Measurements from ENCODE around the gene UPK3A.
"Not testable (repeated sequence)": the region's sequence is repeated elsewhere in the genome, so short reads cannot be mapped to it uniquely, and the experiment has no call there.

UPK3A gene

DNA sequence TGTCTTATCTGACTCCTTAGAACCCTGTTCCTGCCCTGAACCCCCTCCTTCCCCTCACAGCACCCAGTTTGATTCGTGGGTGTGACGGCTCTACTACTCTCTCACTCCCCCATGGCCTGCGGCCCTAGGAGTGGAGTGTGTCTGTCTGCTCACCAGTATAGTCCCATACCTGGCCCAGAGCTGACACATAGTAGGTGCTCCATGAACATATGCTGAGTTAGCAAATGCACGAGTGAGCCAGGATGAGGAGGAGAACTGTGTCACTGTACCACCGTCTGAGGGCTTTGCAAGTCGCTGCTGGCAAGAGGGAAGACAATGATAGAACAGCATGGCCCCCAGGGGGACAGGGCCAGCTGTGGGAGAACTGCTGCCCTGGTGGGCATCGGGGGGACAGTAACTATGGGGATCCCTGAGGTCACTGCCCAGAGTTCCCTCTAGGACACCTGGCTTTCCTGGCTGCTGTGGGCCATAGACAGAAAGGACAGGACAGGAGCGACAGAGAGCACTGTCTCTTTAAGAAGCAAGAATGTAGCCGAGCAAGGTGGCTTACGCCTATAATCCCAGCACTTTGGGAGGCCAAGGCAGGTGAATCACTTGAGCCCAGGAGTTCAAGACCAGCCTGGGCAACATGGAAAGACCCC lies 24.9 kb upstream of the UPK3A start:
- no peak for DNase-seq

DNA sequence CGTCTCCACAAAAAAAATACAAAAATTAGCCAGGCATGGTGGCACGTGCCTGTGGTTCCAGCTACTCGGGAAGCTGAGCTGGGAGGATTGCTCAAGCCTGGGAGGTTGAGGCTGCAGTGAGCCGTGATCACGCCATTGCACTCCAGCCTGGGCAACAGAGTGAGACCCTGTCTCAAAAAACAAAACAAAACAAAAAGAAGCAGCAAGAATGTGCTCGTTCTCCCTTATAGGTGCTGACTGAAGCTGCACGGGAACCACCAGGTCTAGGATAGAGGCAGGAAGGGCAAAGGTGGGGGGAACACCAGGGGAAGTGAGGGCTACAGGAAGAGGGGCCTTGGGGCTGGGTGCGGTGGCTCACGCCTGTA lies 24.4 kb upstream of the UPK3A start:
- DNase-seq: not testable (repeated sequence)

DNA sequence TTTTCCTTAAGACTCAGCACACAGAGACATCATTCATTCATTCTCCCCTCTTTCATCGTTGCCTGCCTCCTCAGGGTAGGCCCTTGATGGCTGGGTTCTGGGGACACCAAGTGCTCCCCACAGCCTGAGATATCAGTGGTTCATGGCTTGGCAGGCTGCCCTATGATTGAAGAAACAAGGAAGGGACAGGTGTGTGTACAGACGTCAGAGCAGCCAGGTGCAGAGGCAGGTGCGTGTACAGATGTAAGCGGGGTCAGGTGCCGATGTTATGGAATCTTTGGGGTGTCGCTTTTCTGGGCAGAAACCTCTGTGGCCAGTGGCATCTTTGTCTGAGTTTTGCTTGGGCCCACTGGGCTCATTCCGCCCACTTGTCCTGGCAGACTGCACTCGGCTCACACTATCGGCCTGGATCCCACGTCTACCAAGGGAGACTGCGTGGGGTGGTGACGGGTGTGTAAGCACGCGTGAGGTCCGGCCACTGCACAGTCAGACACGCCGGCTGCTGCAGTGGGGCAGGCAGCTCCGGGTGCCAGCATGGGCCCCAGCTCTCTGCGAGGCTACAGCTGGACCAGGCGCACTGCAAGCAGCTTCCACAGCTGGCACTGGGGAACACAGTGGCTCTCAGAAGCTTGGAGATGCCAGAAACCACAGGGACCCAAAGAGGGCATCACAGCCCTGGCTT lies 23.2 kb upstream of the UPK3A start:
- no peak for DNase-seq

DNA sequence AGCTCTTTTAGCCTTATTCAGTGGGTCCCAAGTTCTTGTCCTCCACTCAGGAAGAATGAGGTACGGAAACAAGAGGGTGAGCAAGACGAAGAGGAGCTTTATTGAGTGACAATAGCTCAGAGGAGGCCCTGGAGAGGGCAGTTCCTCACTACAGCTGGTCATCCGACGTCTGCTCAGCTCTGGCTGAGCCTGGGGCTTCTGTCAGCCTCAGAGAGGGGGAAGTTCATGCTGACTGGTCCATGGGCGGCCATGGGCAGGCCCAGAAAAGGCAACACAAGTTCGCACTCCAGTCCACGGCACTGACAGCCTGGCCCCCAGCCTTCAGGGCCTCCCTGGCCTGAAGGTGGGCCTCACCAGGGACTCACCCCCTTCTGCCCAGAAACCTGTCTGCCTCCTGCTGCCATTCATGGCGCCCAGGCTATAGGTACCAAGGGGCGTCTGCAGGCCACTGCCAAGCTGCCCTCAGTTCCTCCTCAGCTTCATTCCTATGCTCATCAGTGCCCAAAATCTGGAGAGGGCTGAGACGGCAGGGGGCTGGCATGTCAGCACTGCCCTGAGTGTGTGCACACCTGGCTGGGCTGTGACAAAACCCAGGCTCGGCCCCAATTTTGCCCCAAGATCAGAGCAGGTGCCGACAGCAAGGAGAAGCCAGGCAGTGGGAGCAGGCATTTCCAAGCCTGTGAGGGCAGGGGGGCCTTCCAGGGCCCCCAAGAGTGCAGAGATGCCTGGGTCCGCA lies 22.4 kb upstream of the UPK3A start:
- DNase-seq: no peak

DNA sequence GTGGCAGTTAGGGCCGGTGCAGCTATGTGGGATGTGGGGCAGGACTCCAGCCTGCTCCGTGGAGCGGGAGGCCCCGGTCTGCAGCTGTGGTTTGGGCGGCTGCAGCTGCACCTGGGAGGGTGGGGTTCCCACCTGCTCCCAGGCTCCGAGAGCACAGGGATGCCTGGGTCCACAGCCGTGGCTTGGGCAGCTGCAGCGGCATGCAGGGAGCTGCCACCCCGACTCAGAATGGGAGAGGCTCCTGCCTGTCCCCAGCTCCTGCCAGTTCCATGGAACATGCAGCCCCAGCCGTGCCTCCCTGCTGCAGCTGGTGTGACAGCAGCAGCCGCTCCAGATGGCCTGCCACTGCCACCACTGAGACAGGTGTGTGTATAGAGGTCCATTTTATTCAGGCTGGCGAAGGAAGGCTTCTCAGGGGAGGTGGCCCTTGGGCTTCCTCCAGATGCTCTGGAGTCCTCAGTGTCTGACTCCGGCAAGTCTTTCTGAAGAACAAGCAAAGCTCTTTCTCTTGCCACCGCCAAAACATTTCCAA lies 21.8 kb upstream of the UPK3A start:
- no peak for DNase-seq

DNA sequence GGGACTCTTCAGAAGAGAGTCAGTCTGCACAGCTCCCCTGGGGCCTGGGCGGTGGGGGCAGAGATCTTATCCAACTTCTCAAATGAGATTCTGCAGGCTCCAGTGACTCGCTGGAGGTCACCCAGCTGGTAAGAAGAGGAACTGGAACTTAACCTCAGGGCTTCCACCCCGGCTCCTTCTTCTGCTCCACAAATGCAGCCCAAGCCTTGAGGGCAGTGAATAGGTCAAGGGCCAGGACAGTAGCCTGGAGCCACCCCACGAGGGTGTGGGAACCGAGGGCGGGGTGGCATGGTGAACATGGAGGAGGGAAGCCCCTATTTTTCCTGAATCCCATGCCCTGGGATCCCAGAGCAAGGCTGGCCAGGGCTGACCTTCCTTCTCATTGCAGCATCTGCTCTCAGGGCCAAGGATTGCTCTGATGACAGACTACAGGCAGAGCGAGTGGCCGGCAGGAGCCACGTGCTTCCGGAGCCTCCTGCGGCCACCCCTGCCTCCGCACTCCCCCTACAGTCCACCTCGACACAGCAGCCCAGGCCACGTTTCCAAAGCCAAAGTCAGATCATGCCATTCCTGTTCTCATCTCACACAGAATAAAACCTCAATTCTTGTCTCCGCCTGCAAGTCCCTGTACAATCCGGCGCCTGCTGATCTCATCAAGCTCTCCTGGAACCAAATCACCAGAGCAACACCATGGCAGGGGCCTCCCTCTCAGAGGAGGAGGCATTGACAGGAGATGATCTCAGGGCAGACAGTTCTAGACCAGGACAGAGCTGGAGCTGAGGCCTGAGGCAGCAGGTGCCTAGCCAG lies 21.1 kb upstream of the UPK3A start:
- DNase-seq: peak; percentile 77

DNA sequence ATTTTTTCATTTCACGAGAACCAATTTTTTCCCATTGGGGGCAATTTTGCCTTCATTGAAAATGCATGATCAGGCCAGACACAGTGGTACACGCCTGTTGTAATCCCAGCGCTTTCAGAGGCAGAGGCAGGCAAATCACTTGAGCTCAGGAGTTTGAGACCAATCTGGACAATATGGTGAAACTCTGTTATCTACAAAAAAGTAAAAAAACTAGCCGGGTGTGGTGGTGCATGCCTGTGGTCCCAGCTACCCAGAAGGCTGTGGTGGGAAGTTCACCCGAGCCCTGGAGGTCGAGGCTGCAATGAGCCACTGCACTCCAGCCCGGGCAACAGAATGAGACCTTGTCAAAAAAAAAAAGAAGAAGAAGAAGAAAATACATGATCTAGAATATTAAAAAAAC lies 19.2 kb upstream of the UPK3A start:
- no peak for DNase-seq

DNA sequence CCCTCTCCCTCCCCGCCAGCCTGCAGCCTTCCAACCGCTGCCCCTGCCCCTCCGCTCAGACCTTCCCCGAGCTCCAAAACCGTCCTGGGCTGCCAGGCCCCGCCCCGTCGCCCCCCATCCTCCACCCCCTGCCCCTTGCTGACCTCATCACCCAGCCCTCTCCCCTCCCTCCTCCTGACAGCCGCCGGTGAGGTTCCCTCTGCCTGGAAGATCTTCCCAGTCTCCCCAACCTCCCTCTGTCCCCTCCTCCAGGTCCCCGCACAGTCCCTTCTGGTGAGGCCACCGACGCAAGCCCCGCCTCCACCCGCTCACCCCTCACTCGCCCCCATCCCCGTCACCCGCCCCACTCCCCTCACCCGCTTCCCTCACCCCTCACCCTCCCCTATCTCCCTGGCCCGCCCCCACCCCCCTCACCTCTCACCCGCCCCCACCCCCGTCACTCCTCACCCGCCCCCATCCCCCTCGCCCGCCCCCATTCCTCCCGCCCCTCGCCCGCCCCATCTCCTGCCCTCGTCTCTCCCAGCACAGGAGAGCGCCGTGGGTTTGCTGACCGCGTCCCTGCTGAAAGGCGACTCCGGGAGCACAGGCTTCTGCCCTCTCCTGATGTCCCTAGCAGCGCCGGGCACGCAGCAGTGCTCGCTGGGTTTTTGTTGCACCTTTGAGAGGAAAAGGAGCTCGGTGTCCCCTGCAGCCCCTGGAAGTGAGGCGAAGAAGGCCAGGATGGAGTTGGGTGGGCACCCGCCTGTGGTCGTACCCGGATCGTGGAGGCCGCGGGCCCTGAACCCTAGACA lies 16.4 kb upstream of the UPK3A start:
- DNase-seq: peak; percentile 39

DNA sequence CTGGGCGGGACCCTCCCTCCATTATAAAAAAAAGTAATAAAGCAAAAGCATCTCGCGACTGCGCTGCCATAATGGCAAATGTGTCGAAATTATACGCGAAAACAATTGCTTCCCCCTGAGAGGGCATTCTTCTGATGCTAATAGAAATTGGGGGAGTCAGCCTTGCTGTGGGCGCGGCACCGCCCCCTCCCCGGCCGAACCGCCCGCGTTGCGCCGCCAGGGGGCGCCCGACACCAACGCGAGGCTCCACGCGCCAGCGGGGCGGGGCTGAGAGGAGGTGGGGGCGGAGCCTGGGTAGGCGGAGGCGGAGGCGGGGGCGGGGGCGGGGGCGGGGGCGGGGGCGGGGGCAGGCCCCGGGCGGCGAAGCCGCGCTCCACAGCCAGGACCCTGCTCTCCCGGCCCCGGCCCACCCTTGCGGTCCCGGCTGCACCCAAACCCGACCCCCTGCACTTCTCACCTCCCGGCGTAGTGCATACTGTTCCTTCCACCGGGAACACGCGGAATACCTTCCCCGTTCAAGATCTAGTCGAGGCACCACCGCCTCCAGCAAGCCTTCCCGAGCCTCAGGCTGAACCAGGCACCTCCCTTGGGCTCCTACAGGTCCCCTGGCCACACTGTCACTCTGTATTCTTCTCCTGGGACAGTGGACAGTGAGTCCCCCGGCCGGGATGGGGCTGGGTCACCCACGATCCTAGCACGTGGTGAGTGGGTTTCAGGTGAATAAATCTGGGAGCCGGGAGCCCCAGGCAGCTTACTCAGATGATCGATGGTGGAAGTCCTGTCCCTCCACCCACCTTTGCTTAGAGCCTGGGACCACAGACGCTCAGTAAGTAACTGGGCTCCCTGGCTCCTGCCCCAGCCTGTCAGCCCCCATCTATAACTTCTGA lies 15.5 kb upstream of the UPK3A start:
- DNase-seq: peak; percentile 95

DNA sequence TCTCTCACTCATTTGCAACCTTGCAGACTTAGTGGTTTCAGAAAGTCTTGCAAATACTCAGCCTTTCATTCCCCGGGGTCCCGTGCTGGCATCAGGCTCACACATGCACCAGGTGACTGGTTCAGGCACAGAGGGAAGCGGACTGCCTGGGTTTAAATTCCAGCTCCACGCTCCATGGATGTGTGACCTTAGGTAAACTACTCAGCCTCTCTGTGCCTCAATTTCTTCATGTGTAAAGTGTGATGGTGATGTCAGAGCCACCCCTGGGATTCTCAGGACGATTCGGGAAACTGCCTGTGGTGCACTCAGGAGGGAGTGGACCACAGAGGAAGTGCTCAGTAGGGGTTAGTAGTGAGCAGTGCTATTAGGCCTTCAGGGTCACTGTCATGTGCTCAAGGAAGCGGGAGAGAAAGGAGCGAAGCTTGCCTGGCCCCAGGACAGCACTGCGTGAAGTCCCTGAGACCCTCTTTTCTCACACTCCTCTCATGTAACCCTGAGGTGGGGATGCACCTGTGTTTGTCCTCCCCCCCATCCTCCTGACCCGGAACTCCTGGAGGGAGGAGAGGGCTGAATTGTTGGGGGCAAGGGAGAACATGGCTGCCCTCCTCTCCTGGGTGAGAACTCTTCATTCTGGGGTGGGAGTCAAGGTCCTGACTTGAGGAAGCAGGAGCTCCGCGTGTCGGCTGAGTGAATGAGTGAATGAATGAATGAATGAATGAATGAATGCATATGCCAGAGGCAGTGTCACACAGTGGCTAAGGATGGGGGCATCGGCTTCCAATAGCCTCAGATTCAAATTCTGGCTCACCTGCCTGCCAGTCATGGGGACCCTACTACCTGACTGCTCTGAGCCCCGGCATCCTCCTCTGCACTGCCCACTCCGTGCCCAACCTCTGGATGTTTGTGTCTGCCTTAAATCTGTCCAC lies 14.4 kb upstream of the UPK3A start:
- DNase-seq: no peak

DNA sequence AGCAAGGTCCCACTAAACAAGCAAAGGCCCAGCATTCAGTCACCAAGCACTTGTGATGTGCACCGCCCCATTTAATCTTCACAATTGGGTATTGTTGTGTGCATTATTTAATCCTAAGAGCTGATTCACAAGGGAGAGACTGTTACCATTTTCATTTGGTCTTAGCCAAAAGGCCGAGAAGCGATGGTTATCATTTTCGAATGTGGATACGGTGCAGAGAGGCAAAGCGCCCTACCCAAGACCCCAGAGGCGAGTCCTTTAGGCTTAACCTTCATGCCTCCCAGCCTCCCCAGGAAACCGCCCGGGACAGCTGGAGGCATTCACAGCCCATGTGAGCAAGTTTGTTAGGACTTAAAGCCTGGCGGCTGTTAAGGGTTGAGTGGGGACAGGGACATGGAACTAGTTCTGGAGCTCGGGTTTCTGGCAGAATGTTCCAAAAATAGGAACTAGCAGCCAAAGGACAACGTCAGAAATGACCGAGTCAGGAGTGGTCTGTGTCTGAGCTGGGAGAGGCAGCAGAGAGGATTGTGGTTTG lies 13.0 kb upstream of the UPK3A start:
- DNase-seq: no peak

DNA sequence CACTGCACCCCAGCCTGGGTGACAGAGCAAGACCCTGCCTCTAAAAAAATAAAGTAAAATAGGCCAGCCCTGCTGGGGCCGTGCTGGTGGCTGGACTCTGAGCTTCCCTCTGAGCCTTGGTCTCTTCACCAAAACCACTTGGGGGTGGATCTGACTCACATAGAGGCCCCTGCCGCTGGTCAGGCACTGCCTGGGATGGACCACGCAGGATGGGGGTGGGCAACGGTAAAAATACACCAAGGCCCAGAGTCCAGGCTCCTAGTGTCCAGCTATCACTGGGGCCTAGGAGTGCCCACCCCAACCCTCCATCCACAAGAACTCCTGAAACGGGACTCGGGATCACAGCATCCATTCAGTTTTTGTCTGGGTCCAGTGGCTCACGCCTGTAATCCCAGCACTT lies 12.3 kb upstream of the UPK3A start:
- DNase-seq: no peak

DNA sequence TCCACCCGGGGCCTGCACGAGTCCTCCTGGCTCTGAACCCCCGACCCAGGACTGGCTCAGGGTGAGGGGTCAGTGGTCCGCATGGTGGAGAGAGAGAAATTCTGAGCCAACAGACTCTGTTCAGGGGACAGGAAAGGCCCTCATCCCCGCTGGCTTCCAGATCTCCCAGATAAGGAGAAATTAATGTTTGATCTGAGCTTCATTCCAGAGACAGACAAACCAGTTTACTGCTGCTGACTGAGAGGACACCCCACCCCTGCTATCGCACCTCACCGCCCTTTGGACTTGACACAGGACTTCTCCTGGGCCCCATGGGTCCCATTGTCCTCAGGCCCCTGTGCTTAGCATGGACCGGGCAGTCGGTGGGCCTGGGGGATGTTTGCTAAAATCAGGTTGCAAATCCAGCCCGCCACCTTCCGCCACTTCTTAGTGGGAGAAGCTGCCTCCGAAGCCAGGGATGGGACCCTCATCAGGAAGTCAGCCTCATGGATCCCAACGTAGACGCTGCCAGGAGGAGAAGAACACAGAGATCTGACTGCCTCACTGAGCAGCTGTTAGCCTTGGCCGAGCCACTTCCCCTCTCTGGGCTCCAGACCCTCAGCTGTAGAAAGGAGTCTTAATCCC lies 11.2 kb upstream of the UPK3A start:
- no peak for DNase-seq

DNA sequence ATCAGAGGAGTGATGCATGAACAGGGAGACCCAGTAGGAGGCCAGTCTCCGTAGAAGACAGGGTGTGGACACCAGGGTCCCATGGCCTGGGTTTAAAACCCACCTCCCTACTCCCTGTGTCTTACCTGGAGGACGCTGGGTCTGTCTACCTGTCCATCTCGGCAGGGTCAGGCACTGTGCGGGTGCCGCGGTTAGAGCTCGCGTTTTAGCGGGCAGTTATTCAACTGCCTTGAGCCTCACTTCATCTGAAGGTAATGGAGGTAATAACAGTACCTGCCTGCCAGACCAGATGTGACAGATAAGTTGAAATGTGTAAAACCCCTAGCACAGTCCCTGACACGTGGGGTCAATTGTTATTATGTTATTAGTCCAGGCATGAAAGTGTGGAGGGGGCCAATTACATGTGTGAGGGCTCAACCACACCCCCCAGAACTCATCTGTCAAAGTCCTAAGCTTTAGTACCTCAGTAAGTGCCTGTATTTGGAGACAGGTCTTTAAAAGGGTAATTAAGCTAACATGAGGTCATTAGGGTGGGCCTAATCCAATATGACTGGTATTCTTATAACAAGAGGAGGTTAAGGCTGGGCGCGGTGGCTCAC lies 8.1 kb upstream of the UPK3A start:
- no peak for DNase-seq

DNA sequence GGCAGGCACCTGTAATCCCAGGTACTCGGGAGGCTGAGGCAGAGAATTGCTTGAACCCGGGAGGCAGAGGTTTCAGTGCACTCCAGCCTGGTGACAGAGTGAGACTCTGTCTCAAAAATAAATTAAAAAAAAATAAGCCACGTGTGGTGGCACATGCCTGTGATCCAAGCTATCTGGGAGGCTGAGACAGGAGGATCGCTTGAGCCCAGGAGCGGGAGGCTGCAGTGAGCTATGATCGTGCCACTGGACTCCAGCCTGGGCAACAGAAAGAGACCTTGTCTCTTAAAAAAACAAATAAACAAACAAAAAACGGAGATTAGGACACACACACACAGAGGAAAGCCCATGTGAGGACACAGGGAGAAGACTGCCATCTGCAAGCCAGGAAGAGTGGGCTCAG lies 7.0 kb upstream of the UPK3A start:
- DNase-seq: not testable (repeated sequence)

DNA sequence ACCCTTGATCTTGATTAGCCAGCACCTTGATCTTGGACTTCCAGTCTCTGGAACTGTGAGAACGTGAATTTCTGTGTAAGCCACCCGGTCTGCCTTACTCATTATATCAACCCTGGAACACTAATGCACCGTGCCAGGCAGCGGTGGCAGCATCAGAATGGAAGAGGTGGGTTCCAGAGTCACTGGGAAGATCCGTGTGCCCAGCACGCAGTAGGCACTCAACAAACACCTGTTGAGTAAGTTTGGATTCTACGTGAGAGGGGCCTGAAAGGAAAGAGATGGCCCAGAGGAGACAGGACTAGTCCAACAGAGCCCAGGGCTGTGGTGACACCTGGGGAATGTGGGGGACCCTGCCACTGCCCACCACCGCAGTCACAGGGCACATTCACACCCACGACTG lies 6.6 kb upstream of the UPK3A start:
- DNase-seq: no peak

DNA sequence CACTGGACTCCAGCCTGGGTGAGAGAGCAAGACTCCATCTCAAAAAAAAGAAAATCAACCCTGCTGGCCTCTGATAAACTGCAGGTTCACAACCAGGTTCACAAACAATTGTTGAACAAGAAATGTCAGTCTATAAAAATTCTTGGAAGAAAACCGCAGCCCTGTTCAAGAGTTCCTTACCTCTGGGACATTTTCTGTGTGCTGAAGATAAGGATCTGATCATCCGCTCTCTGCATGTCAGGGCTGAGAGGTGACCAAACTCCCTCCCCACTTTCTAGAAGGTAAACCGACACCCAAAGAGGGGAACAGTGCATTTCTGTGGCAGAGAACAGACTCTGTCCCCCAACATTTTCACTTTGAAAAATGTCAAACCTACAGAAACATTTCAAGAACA lies 4.2 kb upstream of the UPK3A start:
- no peak for DNase-seq

DNA sequence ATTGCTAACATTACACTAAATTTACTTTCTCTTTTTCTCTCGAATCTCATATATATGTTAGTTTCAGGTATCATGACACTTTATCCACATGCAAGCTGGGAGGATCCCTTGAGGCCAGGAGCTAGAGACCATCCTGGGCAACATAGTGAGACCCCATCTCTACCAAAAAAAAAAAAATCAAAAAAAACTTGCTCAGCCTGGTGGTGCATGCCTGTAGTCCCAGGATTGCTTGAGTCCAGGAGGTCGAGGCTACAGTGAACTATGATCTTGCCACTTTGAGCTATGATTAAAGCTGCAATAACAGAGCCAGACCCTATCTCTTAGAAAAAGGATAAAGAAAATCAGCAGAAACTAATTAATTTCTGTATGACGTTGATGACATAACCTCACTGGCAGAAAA lies 3.7 kb upstream of the UPK3A start:
- DNase-seq: no peak

Data from retina (tissue), 1 donor.